ENCODE data around the gene ADGRV1.
"Not testable (repeated sequence)": the region's sequence is repeated elsewhere in the genome, so short reads cannot be mapped to it uniquely, and the experiment has no call there.

The ADGRV1 gene

DNA sequence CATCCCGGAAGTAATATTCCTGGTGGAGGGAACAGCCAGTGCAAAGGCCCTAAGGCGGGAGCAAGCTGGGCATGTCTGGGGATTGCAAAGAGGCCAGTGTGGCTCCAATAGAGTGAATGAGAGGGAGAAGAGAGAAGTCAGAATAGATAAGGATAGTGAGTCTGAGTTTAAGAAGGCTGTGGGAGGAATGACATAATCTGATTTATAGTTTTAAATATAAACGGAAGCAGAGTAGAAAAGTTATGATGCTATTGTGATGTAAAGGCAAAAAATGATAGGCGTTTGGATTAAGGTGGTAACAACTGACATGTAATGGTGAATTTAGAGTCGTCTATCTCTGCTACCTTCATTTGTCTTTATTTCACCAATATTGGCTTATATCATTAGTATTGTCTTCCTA is 473.5 kb downstream of the ADGRV1 start:
- DNase-seq: no peak

- DNase-seq: no peak
Observed at GRCh38 chr5:91033370-91033769, 474.8 kb downstream of the ADGRV1 start.

GRCh38 chr5:91038180-91038808 is 479.7 kb downstream of the ADGRV1 start:
- no peak for DNase-seq

- not testable (repeated sequence) for DNase-seq
Observed at GRCh38 chr5:91041132-91041531, 482.5 kb downstream of the ADGRV1 start.

GRCh38 chr5:91042247-91042935 is 483.8 kb downstream of the ADGRV1 start:
- DNase-seq: no peak

GRCh38 chr5:91042936-91043255 is 484.3 kb downstream of the ADGRV1 start:
- no peak for DNase-seq

DNA sequence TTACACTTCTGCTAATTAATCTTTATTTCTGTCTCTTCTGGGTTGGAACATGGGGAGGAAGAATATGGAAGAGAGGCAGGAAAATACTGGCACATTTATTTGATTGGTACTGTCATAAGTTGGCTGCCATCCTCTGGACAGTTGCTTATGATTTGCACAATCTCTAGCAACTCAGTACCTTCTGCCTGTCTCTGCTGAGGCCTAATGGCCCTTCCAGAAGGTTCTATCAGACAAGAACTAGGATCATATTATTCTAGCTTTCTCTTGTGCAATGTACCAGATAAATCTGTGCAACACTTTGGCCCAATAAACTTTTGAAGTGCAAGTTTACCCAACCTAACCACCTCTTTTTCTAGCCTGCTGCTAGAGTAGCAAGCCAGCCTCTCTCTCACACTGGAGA is 489.5 kb downstream of the ADGRV1 start:
- DNase-seq: no peak

DNA sequence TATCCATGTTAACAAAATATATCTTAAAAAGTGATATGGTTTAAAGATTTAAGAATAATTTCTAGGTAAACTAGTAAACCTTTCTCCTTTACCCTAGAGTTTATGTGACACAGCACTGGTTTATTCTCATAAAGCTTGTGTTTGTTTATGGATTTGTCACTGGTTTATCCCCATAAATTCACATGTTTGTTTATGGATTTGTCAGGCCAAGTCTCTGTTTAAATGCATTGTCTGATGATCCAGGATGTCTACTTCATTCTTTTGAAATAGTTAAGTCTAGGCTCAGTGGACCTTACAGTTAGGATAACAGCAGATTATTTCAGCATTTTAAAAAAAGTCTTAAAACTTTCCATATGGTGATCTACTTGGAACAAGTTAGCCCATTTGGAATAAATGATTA is 490.5 kb downstream of the ADGRV1 start:
- DNase-seq: no peak

DNA sequence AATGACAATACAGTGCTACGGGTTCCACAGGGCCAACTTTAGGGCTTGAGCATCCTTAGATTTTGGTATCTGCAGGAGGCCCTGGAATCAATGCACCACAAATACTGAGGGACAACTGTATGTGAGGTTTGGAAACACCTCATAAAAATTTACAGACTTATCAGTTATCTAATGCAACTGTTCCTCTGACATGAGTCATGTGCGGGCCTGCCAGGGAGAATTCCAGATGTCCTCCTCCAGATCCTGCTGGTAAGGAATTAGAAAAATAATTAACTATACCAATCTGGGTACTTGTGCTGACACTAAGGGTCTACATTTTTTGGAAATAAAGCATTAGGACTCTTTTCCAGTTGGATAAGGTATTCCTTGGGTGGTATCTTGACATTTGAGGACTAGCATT is 491.2 kb downstream of the ADGRV1 start:
- DNase-seq: no peak

DNA sequence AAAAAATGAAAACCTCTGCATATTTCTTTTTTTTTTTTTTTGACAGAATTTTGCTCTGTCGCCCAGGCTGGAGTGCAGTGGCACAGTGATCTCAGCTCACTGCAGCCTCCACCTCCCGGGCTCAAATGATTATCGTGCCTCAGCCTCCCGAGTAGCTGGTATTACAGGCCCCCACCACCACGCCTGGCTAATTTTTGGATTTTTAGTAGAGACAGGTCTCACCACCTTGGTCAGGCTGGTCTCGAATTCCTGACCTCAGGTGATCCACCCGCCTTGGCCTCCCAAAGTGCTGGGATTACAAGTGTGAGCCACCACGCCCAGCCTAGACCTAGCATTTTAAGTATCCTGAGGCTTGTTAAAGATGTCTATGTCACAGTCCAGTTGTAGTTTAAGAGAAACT is 493.8 kb downstream of the ADGRV1 start:
- DNase-seq: not testable (repeated sequence)

DNA sequence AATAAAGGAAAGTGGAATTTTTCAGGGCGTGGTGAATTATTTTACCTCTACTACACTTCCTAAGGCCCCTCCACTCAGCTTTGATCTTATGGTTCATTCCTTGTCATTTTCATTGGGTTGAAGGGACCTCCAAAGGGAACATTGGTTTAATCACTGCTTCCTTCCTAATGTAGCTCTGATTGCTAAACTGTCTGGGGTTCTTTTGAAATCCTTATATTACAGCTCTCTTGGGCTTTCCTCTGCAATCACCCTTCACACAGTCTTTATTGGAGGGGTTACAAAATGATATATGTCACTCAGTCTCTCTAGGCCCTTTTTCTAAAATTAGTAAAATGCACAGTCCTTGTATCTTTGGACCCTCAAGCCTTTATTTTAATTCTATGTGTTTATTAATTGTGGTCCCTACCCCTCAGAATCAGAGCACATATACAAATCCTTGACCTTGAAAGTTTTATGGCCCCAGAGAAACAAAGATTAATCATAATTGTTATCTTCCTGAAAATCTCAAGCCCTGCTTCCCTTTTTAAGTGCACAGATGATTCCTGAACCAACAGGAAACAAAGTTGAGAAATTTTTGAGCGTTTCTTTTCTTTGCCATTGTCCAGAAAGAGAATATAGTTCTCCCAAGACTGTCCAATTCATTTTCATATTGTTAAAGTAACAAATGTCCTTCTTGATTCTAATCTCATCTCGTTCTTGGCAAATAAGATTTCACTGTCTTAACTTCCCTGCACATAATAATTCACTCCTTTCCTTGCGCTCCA is 494.6 kb downstream of the ADGRV1 start:
- DNase-seq: no peak

DNA sequence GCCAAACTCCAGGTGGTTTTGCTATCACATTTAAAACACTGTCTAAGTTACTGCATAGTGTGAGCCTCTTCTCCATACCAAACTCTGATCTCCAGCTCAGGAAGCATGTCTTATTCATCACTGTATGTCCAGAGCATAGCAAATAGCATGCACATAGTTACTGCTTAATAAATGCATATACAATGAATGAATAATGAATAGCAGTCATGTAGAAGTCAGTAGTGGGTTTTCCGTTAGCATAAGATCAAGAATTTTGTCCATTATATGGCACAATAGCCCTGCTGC is 495.1 kb downstream of the ADGRV1 start:
- DNase-seq: no peak

DNA sequence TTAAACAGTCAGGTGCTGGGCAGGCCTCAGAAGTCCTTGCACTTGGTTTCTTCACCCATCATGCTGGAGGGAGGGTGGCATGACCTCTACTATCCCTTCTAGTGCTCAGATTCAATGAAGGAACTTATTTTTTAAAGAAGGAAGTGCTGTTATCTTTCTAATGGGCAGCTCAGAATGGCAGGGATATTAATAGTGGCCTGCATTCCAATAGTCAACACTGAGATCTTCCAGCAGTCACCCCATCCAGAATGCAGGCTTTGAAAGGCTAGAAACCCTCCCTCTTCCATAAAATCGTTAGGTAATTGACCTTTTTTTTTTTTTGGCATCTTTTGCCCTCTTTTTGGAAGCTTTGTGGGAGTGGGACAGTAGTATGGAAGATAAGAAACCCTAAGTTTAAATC is 499.6 kb downstream of the ADGRV1 start:
- DNase-seq: no peak

DNA sequence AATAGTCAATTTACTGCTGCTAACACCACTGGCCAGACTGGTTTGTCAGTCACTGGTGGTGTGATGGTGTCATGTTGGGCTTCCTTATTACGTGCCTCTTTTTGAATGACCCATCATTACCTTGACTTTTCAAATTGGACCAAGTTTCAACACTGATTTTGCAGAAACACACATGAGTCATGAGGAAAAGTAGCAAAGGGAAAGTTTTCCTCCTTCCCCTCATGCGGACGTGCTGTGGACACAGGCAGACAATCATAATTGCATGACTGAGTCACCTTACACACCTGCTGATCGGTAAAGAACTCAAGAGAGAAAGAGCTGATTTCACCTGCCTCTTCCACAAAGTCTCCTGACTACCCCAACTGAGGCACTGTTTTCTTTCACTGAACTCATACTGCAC is 500.0 kb downstream of the ADGRV1 start:
- no peak for DNase-seq

DNA sequence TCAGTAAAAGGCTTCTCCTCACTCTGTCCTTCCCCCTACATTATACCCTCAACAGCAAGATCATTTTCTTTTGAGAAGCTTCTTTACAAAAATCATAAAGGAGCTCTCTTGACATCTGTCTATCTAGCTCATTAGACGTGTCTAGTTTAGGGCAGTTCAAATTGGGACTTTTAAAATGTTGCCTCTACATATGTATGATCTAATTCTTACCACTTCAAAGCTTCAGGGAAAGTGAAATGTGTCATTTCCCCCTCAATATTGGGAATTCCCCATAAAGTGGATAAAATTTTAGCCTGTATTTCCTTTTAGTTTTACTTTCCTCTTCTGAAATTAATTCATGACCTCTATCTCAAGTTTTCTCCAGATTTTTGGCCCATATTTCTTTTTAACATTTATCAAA is 500.8 kb downstream of the ADGRV1 start:
- no peak for DNase-seq

- no peak for DNase-seq
Observed at GRCh38 chr5:91061094-91061493, 502.5 kb downstream of the ADGRV1 start.

DNA sequence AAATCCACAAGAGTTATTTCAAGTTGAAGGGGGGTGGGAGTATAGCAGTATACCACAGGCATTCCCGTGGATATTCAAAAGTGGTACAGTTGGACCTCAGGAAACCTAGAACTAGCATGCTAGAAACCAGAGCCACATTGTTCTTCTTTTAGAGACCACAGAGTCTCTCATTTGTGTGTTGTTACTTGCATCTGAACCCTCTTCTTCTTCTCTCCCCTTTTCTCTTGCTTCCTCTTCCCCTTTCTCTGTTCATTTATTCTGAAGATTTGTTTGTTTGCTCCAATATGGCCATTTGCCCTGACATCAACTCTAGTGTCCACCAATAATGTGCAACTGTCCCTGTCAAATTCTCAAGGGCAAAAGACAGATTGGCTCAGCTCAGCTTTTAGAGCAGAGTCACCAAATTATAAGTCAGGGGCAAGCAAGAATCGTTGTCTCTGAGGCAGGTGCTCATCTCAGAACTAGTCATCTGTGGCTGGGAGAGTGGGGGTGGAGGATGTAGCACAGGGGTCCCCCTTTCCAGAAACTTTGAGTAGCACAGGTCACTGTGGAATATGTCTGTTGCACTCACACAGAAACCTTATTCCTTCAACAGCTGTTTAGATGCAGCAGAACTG is 503.5 kb downstream of the ADGRV1 start:
- no peak for DNase-seq

DNA sequence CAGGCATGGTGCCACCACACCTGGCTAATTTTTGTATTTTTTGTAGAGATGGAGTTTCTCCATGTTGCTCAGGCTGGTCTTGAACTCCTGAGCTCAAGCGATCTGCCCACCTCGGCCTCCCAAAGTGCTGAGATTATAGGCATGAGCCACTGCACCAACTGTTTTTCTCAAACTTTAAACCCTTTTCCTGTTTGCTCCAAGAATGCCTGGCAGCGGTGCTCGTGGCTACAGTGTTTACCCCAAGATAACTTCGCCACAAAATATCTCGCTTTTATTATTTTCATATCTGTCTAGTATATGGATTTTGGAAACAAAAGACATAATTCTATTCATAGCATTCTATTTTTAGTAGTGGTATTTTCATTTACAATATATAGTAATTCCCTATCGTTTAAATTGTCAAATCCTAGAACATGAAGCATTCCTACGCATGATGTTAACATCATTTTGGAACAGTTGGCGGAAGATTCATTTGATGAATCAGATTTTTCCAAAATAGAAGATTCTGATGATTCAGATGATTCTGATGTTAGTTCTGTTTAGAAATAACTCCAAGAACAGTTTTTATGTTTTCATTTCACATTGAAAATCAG is 504.6 kb downstream of the ADGRV1 start:
- DNase-seq: peak; percentile 24

GRCh38 chr5:91065496-91065895 is 506.9 kb downstream of the ADGRV1 start:
- no peak for DNase-seq

- DNase-seq: no peak
Observed at GRCh38 chr5:91069364-91069763, 510.8 kb downstream of the ADGRV1 start.

- no peak for DNase-seq
Observed at GRCh38 chr5:91070761-91071550, 512.4 kb downstream of the ADGRV1 start.

DNA sequence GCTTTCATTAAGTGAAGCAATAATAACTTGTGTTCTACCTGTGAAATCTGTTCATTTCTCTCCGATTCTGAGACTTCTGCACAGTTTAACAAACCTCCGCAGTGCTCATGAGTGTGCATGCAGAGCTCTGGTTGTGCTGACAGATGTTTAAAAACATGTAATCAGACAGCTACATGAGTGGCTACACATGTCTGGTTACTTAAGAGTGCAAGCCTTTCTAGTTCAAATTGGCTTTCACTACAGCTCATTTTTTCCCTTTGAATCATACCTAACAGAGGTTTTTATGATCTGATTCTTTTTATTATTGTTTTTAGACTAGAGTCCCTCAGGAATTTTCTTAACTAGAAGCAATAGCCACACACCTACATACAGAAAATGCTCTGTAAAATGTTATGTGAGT is 514.3 kb downstream of the ADGRV1 start:
- peak; percentile 58 for DNase-seq

- peak; percentile 86 for DNase-seq
Observed at GRCh38 chr5:91074615-91075014, 516.0 kb downstream of the ADGRV1 start.
